ACC112 (cell line): ENCODE data around the gene PRRT1B.

Source experiments
- H2AFZ ChIP-seq: fragments of 200-600 bp; sonication (generic); one replicate; pipeline ENCODE4 v1.6.0; 2017; ENCODE audit warnings: antibody characterized with exemption, low read length; ENCODE audit not compliant: unreplicated experiment
- H3K27ac ChIP-seq: fragments of 200-600 bp; sonication (generic); 2 replicates; pipeline ENCODE4 v1.5.1; 2014; ENCODE audit warnings: low read depth, mild to moderate bottlenecking, antibody characterized with exemption, low read length, moderate library complexity
- H3K27me3 ChIP-seq: fragments of 200-600 bp; sonication (generic); 2 replicates; pipeline ENCODE4 v1.6.1; 2014; ENCODE audit warnings: mild to moderate bottlenecking, antibody characterized with exemption, low read length, moderate library complexity, mixed read lengths; ENCODE audit not compliant: insufficient read depth
- H3K36me3 ChIP-seq: fragments of 200-600 bp; sonication (generic); 2 replicates; pipeline ENCODE4 v1.6.1; 2016; ENCODE audit warnings: mild to moderate bottlenecking, antibody characterized with exemption, low read length, moderate library complexity, mixed read lengths; ENCODE audit not compliant: insufficient read depth
- H3K4me1 ChIP-seq: fragments of 200-600 bp; sonication (generic); one replicate; pipeline ENCODE4 v1.6.1; 2016; ENCODE audit warnings: low read length, mixed read lengths; ENCODE audit not compliant: insufficient read depth, unreplicated experiment, control insufficient read depth
- H3K4me3 ChIP-seq: fragments of 200-600 bp; sonication (generic); 2 replicates; pipeline ENCODE4 v1.5.1; 2014; ENCODE audit warnings: mild to moderate bottlenecking, low read depth, low read length
- H3K79me2 ChIP-seq: fragments of 200-600 bp; sonication (generic); one replicate; pipeline ENCODE4 v1.6.0; 2016; ENCODE audit warnings: low read length; ENCODE audit not compliant: control insufficient read depth, unreplicated experiment, insufficient read depth

PRRT1B gene

GRCh38 chr9:131583337-131583645, 38.0 kb downstream of the PRRT1B start:
- no peaks in the 10 kb centered on the region for H3K79me2 ChIP-seq
- H3K4me1 ChIP-seq = no peaks in the 10 kb centered on the region
- H2AFZ ChIP-seq = no peak overlapping the region
- no peak overlapping the region for H3K27ac ChIP-seq
- H3K36me3 ChIP-seq = no peaks in the 10 kb centered on the region
- no peaks in the 10 kb centered on the region for H3K27me3 ChIP-seq
- no peak overlapping the region for H3K4me3 ChIP-seq

- no peaks in the 10 kb centered on the region for H3K4me1 ChIP-seq
- no peaks in the 10 kb centered on the region for H3K27me3 ChIP-seq
- no peak overlapping the region for H3K27ac ChIP-seq
- H3K79me2 ChIP-seq = no peaks in the 10 kb centered on the region
- no peak overlapping the region for H2AFZ ChIP-seq
- no peak overlapping the region for H3K4me3 ChIP-seq
- H3K36me3 ChIP-seq = no peaks in the 10 kb centered on the region
These were observed 38.7 kb downstream of the PRRT1B start for GRCh38 chr9:131583836-131584555.

DNA sequence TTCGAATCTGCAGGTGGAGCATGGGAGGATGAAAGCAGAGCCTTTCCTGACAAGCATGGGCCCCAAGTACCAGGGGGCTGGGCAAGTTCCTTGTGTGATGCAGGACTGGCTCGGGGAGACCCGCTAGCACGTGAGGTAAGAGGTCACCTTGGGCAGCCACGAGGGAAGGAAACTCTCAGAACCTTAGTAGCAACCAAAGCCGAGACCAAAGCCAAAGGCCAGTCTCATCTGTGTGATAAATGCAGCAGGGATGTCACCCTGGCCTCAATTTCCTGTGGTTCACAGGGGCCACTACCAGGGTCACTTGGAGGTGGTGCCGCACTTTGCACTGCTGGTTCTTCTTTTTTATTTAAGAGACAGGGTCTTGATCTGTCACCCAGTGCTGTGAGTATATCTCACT, 39.5 kb downstream of the PRRT1B start:
- Histone ChIP-seq H3K4me1 (no peaks in the 10 kb centered on the region), H3K4me3 (no peak overlapping the region), H3K36me3 (no peaks in the 10 kb centered on the region), H3K27me3 (no peaks in the 10 kb centered on the region), H3K27ac (no peak overlapping the region), H2AFZ (no peak overlapping the region), H3K79me2 (no peaks in the 10 kb centered on the region)

DNA sequence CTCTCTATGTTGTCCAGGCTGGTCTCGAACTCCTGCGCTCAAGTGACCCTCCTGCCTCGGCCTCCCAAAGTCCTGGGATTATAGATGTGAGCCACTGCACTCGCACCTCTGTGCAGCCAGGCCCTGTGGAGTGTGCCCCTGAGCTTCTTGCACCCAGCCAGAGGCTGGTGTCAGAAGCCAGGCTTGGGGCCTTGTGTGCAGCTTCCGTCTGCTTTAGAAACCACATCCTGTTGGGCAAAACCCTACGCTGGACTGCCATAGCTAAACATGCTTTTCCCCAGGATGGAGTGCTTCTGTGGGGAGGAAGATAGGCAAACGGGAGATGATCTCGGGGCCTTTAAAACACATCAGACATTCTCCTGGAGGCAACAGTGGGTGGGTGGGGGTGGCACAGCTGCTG, 40.1 kb downstream of the PRRT1B start:
- no peaks in the 10 kb centered on the region for H3K79me2 ChIP-seq
- no peak overlapping the region for H2AFZ ChIP-seq
- no peak overlapping the region for H3K4me3 ChIP-seq
- no peaks in the 10 kb centered on the region for H3K4me1 ChIP-seq
- H3K36me3 ChIP-seq = no peaks in the 10 kb centered on the region
- H3K27me3 ChIP-seq = no peaks in the 10 kb centered on the region
- H3K27ac ChIP-seq = no peak overlapping the region

GRCh38 chr9:131587331-131587730, 42.0 kb downstream of the PRRT1B start:
- Histone ChIP-seq H3K79me2 (no peaks in the 10 kb centered on the region), H3K4me3 (no peak overlapping the region), H3K27me3 (no peaks in the 10 kb centered on the region), H3K4me1 (no peaks in the 10 kb centered on the region), H3K36me3 (no peaks in the 10 kb centered on the region), H3K27ac (no peak overlapping the region), H2AFZ (no peak overlapping the region)

DNA sequence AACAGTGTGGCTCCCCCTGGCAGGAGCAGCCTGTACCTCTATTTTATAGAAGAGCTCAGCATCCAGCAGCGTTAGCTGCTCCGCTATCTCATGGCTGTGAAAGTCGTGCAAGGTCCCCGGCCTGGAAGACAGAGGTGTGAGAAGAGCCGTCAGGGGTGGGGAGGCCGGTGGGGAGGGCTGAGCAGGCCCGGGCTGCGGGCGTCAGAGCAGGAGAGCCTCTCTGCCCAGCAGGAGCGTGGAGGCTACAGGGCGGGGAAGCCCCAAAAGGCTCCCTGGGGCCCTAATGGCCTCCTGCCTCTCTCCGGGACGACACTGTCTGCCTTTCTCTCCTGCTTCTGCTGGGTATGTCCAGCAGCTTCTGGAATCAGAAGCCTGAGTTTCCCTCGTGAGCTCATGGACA, 42.6 kb downstream of the PRRT1B start:
- no peaks in the 10 kb centered on the region for H3K27me3 ChIP-seq
- H3K4me3 ChIP-seq = no peak overlapping the region
- H3K4me1 ChIP-seq = no peaks in the 10 kb centered on the region
- no peaks in the 10 kb centered on the region for H3K36me3 ChIP-seq
- H2AFZ ChIP-seq = no peak overlapping the region
- H3K79me2 ChIP-seq = no peaks in the 10 kb centered on the region
- no peak overlapping the region for H3K27ac ChIP-seq

DNA sequence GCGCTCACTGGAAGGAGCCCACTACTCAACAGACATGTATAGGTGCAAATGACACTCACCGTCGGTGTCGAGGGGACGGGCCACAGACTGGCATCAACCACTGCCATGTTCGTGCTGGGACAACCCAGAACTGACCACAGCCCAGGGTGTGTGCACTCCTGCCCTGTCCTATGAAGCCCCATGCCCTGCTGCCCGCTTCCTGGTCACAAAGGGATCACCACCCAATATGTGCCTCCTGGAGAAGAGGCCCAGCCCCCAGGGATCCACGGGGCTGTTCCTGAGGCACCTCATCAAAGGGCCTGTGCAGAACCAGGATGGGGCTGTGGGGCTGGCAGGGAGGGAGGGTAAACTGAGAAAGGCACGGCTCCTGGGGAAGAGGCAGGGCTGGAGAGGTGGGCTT, 43.1 kb downstream of the PRRT1B start:
- H2AFZ ChIP-seq = no peak overlapping the region
- no peak overlapping the region for H3K27ac ChIP-seq
- no peaks in the 10 kb centered on the region for H3K36me3 ChIP-seq
- no peaks in the 10 kb centered on the region for H3K27me3 ChIP-seq
- no peaks in the 10 kb centered on the region for H3K79me2 ChIP-seq
- H3K4me3 ChIP-seq = no peak overlapping the region
- H3K4me1 ChIP-seq = no peaks in the 10 kb centered on the region

DNA sequence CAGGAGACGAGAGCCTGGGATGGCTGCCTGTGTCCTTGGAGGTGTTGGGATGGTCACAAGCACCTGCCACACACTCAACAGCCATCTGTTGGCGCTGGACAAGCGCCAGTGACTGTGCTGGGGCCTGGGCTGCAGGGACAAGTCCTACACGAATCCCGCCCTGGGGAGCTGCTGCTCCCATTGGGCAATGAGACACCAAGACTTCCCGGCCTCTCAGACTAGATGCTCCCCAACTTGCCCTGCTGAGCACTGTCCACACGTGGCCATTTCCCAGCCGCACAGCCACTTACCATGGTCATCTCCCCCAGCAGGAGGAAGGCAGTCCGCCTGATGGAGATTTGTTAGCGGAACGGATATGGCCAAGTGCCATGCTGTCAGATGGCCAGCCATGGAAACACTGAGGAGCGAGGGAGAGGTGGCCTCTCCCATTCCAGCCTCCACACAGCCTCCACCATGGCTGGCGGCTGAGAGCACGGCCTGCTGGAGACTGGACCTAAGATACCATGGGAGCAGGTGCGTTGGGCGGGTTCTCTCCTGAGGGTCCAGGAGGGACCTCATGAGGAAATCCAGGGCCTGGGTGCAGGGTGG, 43.9 kb downstream of the PRRT1B start:
- Histone ChIP-seq H3K27ac (no peak overlapping the region), H3K36me3 (no peaks in the 10 kb centered on the region), H3K4me3 (no peak overlapping the region), H3K79me2 (no peaks in the 10 kb centered on the region), H3K27me3 (no peaks in the 10 kb centered on the region), H3K4me1 (no peaks in the 10 kb centered on the region), H2AFZ (no peak overlapping the region)

- H2AFZ ChIP-seq = no peak overlapping the region
- H3K36me3 ChIP-seq = peaks cover under 1% of the 10 kb centered on the region; the same call in 1 of the 2 replicates
- H3K79me2 ChIP-seq = no peaks in the 10 kb centered on the region
- no peaks in the 10 kb centered on the region for H3K27me3 ChIP-seq
- H3K4me1 ChIP-seq = no peaks in the 10 kb centered on the region
- H3K27ac ChIP-seq = no peak overlapping the region
- no peak overlapping the region for H3K4me3 ChIP-seq
These were observed 44.7 kb downstream of the PRRT1B start for GRCh38 chr9:131589993-131590392.

DNA sequence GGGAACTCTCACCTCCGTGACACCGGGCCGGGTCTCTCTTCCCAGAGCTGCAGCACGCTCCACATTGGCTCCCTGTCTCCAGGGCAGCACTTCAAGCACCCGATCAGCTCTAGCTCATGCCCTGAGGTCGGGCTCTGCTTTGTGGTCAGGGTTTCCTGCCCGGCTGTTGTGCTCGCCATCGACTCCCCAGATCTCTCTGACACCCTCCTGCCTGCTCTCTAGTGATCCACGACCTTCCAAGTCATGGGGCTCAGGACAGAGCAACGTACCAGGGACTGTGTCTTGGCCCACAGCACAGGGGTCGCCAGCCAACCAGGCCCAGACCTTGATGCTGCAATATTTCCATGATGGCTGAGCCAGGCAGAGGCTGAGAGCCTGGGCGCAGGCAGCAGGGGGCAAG, 45.1 kb downstream of the PRRT1B start:
- no peaks in the 10 kb centered on the region for H3K4me1 ChIP-seq
- H3K27ac ChIP-seq = no peak overlapping the region
- no peaks in the 10 kb centered on the region for H3K27me3 ChIP-seq
- no peak overlapping the region for H2AFZ ChIP-seq
- H3K4me3 ChIP-seq = no peak overlapping the region
- no peaks in the 10 kb centered on the region for H3K79me2 ChIP-seq
- peaks cover 4% of the 10 kb centered on the region; the same call in 1 of the 2 replicates for H3K36me3 ChIP-seq
